H1 (cell line): ENCODE data around the gene SNX3.

Experiments
- EZH2 ChIP-seq: fragments of 200-600 bp; sonication (generic); IDR thresholded peaks from 2 replicates; pipeline ENCODE4 v1.7.1; 2012; ENCODE audit warnings: low read depth, mild to moderate bottlenecking, moderate library complexity, low read length, inconsistent platforms; ENCODE audit not compliant: severe bottlenecking
- JUND ChIP-seq: IDR thresholded peaks from 2 replicates; pipeline ENCODE4 v1.6.1; 2011; ENCODE audit warnings: mild to moderate bottlenecking, improper control_type of control experiment, low read length

GRCh38 chr6:108179741-108180140, 81.1 kb downstream of the SNX3 start:
- TF ChIP-seq JUND (no peak), EZH2 (no peak)
